NCI-H2107 treated with DMSO at 0.1 percent for 48 hours (cell line): Measurements from ENCODE around the gene GPX3.

Experiments
- DNase-seq: peaks from one replicate; lab custom pipeline; 2025; ENCODE audit not compliant: unreplicated experiment; lab: John Stamatoyannopoulos, UW

Gene GPX3

DNA sequence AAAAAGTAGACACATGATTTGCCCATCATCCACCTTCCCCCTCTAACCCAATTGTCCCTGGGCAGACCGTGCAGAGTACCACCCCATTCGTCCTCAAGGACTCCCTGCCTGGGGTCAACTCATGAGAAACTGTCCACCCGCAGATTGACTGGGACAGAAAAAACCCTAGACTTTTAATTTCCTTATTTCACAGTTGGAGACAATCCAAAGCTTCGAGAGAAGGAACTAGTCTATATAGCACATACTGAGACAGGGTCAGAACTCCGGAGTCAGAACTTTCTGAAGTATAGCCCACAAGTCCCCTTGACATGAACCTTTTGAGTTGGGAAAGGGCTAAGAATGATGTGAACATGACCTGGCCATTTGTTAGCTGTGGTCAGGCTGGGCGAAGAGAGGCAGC lies 7.5 kb upstream of the GPX3 start:
- DNase-seq, result no peak

GRCh38 chr5:151014680-151015343 lies 5.6 kb upstream of the GPX3 start:
- no peak for DNase-seq

GRCh38 chr5:151015974-151016587 lies 4.3 kb upstream of the GPX3 start:
- no peak for DNase-seq

- no peak for DNase-seq
Measured at GRCh38 chr5:151016700-151017099, 3.7 kb upstream of the GPX3 start.

DNA sequence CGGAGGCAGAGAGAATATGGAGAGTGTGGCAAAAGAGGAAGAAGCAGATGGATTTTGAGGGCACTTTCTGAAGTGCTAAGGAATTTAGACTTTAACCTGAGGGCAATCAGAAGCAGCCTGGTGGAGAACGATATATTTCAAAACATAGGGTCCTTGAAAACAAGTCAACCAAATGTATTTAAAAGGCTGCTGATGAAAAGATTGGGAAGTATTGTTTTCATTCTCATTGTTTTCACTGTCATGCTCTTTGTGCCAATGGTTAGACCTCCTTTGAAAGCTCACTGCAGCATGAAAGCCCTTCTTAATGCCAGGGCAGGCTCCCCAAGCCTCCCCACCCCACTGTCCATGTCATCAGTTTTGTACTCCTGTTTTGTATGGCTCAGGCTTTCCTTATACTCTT lies 2.5 kb upstream of the GPX3 start:
- DNase-seq, result no peak

DNA sequence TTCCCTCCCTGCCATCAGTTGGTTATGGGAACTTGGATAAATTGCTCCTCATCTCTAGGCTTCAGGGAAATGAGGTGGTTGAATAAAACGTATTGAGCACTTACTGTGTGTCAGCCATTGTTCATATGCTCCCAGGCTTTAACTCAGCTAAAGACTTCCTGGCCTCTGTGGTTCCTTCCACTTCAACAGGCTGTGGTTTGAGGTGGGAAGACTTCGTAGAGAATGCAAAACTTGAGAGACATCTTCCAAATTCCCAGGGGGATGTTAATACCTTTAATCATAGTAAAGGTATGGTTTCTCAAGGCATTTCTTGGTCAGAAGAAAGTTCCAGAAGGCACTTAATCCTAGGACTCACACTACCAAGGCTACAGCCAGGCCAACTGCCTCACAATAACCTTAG lies 1.5 kb upstream of the GPX3 start:
- DNase-seq, result no peak

GRCh38 chr5:151019331-151019730 lies 1.1 kb upstream of the GPX3 start:
- no peak for DNase-seq

GRCh38 chr5:151021746-151022145 lies 1.4 kb downstream of the GPX3 start:
- DNase-seq, result no peak

GRCh38 chr5:151022511-151023018 lies 2.2 kb downstream of the GPX3 start:
- DNase-seq, result no peak

DNA sequence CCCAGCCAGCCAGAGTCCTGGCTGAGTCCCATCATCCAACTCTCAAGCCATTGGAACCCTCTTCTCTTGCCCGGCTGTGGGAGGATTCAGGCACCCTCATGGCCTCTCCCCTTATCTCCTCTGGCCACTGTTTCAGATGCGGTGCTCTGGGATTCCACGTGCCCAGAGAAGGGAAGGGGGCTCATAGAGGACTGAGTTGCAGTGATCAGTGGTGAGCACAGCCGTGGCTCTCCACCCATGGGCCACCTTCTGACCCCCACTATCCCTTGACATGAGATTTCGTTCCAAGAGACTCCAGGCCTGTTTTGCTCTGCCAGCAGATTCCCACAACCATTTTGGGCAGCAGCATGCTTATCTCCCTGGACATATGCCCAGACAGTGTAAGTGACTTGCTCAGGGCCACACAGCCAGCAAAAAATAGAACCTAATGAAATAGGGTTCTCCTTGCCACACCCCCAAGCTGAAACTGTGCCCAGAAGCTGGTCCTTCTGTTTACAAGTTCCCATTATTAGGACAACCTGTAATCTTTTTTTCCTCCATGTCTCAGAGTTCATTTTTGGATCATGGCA lies 2.7 kb downstream of the GPX3 start:
- DNase-seq, result no peak

GRCh38 chr5:151023651-151024050 lies 3.3 kb downstream of the GPX3 start:
- DNase-seq, result no peak

GRCh38 chr5:151024440-151025249 lies 4.3 kb downstream of the GPX3 start:
- DNase-seq, result no peak

- DNase-seq, result no peak
Measured at GRCh38 chr5:151025250-151025606, 4.8 kb downstream of the GPX3 start.

GRCh38 chr5:151026088-151026487 lies 5.7 kb downstream of the GPX3 start:
- DNase-seq, result no peak

GRCh38 chr5:151026679-151027078 lies 6.3 kb downstream of the GPX3 start:
- no peak for DNase-seq

DNA sequence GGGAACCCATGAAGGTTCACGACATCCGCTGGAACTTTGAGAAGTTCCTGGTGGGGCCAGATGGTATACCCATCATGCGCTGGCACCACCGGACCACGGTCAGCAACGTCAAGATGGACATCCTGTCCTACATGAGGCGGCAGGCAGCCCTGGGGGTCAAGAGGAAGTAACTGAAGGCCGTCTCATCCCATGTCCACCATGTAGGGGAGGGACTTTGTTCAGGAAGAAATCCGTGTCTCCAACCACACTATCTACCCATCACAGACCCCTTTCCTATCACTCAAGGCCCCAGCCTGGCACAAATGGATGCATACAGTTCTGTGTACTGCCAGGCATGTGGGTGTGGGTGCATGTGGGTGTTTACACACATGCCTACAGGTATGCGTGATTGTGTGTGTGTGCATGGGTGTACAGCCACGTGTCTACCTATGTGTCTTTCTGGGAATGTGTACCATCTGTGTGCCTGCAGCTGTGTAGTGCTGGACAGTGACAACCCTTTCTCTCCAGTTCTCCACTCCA lies 7.6 kb downstream of the GPX3 start:
- no peak for DNase-seq

- no peak for DNase-seq
Measured at GRCh38 chr5:151028717-151029116, 8.3 kb downstream of the GPX3 start.

DNA sequence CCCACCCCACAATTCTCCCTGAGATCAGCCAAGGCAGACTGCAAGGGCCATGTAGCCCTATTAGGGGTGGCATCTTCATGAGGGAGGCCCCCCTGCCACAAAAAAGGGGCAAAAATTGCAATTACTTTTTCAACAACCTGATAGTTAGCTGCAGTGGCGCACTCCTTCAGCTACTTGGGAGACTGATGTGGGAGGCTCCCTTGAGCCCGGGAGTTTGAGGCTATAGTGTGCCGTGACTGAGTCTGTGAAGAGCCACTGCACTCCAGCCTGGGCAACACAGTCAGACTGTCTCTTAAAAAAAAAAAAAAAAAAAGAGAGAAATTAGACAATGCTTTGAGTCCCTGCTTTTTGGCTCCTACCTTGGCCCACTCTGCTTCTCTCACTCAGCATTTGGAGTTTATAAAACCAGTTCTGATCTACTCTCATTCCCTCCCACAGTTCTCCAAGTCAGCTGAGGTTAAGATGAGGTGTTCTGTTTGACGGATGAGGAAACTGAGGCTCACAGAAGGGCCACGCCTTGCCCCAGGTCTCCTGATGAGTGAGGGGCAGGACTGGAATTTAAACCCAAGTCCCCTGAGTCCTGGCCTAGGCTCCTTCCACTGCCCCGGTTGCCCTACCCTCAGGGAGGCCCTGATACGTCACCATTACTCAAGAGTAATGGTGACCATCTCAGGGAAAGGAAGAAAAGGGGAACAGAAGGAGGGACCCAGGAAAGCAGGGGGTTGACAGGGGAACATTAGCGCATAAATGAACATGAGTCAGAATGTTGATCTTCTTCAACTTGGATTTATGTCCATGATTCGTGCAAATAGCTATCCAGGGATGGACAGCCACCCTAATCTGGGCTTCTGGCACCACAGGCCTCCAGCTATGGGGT lies 9.0 kb downstream of the GPX3 start:
- no peak for DNase-seq

- no peak for DNase-seq
Measured at GRCh38 chr5:151030056-151030336, 9.6 kb downstream of the GPX3 start.

- DNase-seq, result no peak
Measured at GRCh38 chr5:151030379-151030778, 10.0 kb downstream of the GPX3 start.

GRCh38 chr5:151031554-151031953 lies 11.2 kb downstream of the GPX3 start:
- no peak for DNase-seq
